ENCODE results near the gene DLG2. TPM values are rescaled to one million over a fixed set of nuclear protein-coding genes. Genes with fewer than 3 reads are reported as not detected.

Gene DLG2
- total RNA-seq, 1 donor from 2014 or later, result 1.8 TPM

- no peaks in the 10 kb centered on the region for H3K4me1 ChIP-seq (ENCODE audit: insufficient read depth, low read length)
- H3K79me2 ChIP-seq (ENCODE audit: insufficient read depth, low read length), result no peaks in the 10 kb centered on the region
- no peaks in the 10 kb centered on the region for H3K36me3 ChIP-seq (ENCODE audit: insufficient read depth, low read length)
- TF ChIP-seq EZH2 (IDR thresholded peaks at IDR 0.05; ENCODE audit: insufficient read depth, low read length) (no peak), CTCF (IDR thresholded peaks at IDR 0.05; ENCODE audit: insufficient read depth, low read depth, low read length) (no peak)
- H2AFZ ChIP-seq (ENCODE audit: low read depth, low read length), result no peak overlapping the region
- FAIRE-seq, result no peak
- no peak overlapping the region for H3K27ac ChIP-seq (ENCODE audit: low read depth, low read length)
- H3K4me3 Mint-ChIP-seq (ENCODE audit: unreplicated experiment), result no peak overlapping the region
- no peak overlapping the region for H3K27ac Mint-ChIP-seq (ENCODE audit: unreplicated experiment)
- no peaks in the 10 kb centered on the region for H3K9me3 ChIP-seq (ENCODE audit: insufficient read depth, low read depth, low read length)
- H3K4me3 ChIP-seq (ENCODE audit: insufficient read depth, low read depth, low read length), result no peak overlapping the region
- no peaks in the 10 kb centered on the region for H3K4me1 Mint-ChIP-seq (ENCODE audit: low read depth, unreplicated experiment)
- no peak overlapping the region for H3K9ac ChIP-seq (ENCODE audit: low read length)
- DNase-seq (ENCODE audit: low read depth), result no peak
- no peaks in the 10 kb centered on the region for H3K27me3 ChIP-seq (ENCODE audit: insufficient read depth, low read length)
- no peaks in the 10 kb centered on the region for H4K20me1 ChIP-seq (ENCODE audit: insufficient read depth, low read length)
- H3K36me3 Mint-ChIP-seq (ENCODE audit: low read depth, unreplicated experiment), result no peaks in the 10 kb centered on the region
- H3K9me3 Mint-ChIP-seq (ENCODE audit: unreplicated experiment), result peaks cover 5% of the 10 kb centered on the region
- H3K27me3 Mint-ChIP-seq (ENCODE audit: low read depth, unreplicated experiment), result peaks cover 3% of the 10 kb centered on the region
- H3K4me2 ChIP-seq (ENCODE audit: low read length), result no peak overlapping the region
Observed at GRCh38 chr11:84580428-84580827, 1046.7 kb downstream of the DLG2 start.

- H3K79me2 ChIP-seq (ENCODE audit: insufficient read depth, low read length), result no peaks in the 10 kb centered on the region
Observed at GRCh38 chr11:84573868-84574267, 1053.3 kb downstream of the DLG2 start.

More at GRCh38 chr11:84573868-84574267, 1053.3 kb downstream of the DLG2 start:
- H3K9me3 Mint-ChIP-seq (ENCODE audit: unreplicated experiment), result peaks cover 5% of the 10 kb centered on the region
- no peaks in the 10 kb centered on the region for H3K27me3 Mint-ChIP-seq (ENCODE audit: low read depth, unreplicated experiment)
- no peak for DNase-seq (ENCODE audit: low read depth)
- no peak for FAIRE-seq
- no peak overlapping the region for H3K27ac ChIP-seq (ENCODE audit: low read depth, low read length)
- no peaks in the 10 kb centered on the region for H3K4me1 ChIP-seq (ENCODE audit: insufficient read depth, low read length)
- H3K27me3 ChIP-seq (ENCODE audit: insufficient read depth, low read length), result no peaks in the 10 kb centered on the region
- H3K36me3 ChIP-seq (ENCODE audit: insufficient read depth, low read length), result no peaks in the 10 kb centered on the region
- no peak overlapping the region for H3K4me2 ChIP-seq (ENCODE audit: low read length)
- H3K4me1 Mint-ChIP-seq (ENCODE audit: low read depth, unreplicated experiment), result peaks cover 9% of the 10 kb centered on the region
- H3K36me3 Mint-ChIP-seq (ENCODE audit: low read depth, unreplicated experiment), result no peaks in the 10 kb centered on the region
- no peaks in the 10 kb centered on the region for H4K20me1 ChIP-seq (ENCODE audit: insufficient read depth, low read length)
- no peak for TF ChIP-seq CTCF (IDR thresholded peaks at IDR 0.05; ENCODE audit: insufficient read depth, low read depth, low read length)
- TF ChIP-seq EZH2 (IDR thresholded peaks at IDR 0.05; ENCODE audit: insufficient read depth, low read length), result no peak
- H3K9ac ChIP-seq (ENCODE audit: low read length), result no peak overlapping the region
- no peak overlapping the region for H3K27ac Mint-ChIP-seq (ENCODE audit: unreplicated experiment)
- no peak overlapping the region for H3K4me3 ChIP-seq (ENCODE audit: insufficient read depth, low read depth, low read length)
- no peaks in the 10 kb centered on the region for H3K9me3 ChIP-seq (ENCODE audit: insufficient read depth, low read depth, low read length)
- no peak overlapping the region for H2AFZ ChIP-seq (ENCODE audit: low read depth, low read length)
- no peak overlapping the region for H3K4me3 Mint-ChIP-seq (ENCODE audit: unreplicated experiment)
